T47D (cell line): ENCODE results near the gene GPR101.
"Not testable (repeated sequence)": the region's sequence is repeated elsewhere in the genome, so short reads cannot be mapped to it uniquely, and the experiment has no call there.

Source experiments
- DNase-seq, 2 experiments: peaks; one replicate each; pipeline versions ENCODE4 v3.0.0 to v3.0.0-alpha.2; 2011 to 2012; ENCODE audit warnings: low read depth in 1 of 2, low spot score in 1 of 2
- JUND ChIP-seq: IDR thresholded peaks from 2 replicates; pipeline ENCODE4 v1.6.1; 2012; ENCODE audit warnings: low read depth
- in situ Hi-C: cut with HindIII; loops from 2 replicates; pipeline ENCODE4 v1.10.0; 2016; ENCODE audit warnings: low sequenced_read_pairs, low pct_unique_long_range_greater_than_20kb

GPR101 gene

DNA sequence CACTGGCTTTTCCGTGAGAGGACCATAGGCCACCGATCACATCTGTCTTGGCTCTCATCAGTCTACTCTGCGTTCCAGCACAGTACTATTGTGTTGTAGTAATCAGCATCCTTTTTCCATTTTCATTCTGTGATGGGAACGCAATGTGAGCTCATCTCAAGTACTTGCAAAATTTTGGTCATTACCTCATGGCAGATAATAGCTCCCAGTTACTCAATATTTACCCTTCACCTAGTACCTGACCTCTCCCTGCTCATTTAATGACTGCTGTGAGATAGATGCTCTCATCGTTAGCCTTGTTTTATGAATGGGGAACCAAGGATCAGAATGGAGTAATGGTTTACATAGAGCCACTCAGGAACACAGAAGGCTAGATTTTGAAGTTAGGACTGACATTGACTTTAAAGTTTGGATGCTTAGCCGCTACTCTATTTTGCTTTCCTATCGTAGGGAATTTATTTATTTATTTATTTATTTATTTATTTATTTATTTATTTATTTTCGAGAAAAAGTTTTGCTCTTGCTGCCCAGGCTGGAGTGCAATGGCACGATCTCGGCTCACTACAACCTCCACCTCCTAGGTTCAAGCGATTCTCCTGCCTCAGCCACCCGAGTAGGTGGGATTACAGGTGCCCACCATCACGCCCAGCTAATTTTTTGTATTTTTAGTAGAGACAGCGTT, 6.5 kb upstream of the GPR101 start:
- in situ Hi-C loops = no loop called here
- DNase-seq = no peak
- TF ChIP-seq JUND = no peak

DNA sequence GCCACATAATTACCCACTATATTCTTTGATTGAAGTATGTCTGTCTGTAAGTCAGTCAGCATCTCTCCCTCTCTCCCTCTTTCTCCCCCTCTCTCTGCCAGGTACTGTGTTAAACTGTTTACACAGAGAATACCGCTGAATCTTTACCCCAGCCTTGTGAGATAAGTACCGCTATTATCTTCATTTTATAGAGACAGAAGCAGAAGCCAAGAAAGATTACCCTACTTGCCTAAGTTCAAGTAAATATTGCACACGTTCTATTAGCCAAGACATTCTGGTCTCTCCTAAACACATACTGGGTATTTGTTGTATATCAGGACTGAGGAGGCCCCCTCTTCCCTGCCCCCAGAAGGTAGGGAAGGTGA, 695 bp upstream of the GPR101 start:
- no peak for TF ChIP-seq JUND
- no peak for DNase-seq
- in situ Hi-C loops = no loop called here

DNA sequence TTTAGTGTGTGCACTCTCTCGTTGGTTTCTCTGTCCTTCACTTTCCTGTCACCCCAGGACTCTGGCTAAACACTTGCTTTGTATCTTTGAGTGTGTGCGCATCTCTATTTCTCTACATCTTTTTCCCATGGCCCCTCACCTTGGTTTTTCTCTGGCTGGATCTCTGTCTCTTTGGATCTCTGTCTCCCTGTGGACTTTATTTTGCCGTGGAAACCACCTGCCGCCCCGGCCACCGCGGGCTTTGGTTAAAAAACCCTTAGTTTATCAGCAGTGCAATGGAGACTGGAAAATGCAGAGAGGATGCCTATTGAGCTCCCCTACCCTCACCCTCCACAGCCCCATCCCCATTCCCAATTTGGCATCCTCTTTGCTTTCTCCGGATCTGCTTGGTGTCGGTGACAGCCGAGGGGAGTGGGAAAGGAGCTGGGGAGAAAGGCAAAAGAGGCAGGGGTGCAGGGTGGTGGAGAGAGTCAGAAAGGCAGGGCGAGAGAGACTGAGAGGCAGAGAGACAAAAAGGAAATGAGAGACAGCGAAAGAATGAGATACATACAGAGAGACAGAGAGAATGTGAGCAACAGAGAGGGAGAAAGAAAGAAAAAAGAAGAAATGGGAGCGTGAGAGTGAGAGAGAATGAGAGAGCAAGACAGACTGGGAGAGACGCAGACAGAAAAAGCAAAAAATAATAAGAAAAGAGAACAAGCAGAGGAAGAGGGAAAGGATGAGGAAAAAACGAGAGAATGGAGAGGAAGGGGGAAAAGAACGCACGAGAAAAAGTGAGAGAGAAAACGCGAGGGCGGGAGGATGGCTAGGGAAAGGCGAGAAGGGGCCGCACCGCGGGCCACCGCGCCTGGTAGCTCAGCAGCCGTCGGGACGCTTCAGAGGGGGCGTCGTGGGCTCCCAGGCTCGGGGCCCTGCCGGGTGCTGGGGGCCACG, 688 bp downstream of the GPR101 start:
- no peak for TF ChIP-seq JUND
- no peak for DNase-seq
- in situ Hi-C loops = no loop called here

DNA sequence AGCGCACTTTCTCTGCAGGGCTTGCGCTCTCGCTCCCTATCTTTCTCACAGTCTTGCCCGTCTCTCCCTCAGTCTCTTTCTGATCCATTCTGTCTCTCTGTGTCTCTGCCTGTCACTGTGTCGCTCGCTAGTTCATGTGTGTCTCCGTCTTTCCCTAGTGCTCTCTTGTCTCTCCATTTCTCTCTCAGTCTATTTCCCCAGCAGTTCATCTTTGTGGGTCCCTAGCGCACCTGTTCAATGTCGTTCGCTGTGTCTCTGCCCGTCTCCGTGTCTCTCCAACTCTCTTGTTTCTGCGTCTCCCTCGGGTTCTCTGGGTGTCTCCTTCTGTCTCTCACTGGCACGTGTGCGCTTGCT, 1.5 kb downstream of the GPR101 start:
- no peak for DNase-seq
- in situ Hi-C loops = no loop called here
- no peak for TF ChIP-seq JUND

DNA sequence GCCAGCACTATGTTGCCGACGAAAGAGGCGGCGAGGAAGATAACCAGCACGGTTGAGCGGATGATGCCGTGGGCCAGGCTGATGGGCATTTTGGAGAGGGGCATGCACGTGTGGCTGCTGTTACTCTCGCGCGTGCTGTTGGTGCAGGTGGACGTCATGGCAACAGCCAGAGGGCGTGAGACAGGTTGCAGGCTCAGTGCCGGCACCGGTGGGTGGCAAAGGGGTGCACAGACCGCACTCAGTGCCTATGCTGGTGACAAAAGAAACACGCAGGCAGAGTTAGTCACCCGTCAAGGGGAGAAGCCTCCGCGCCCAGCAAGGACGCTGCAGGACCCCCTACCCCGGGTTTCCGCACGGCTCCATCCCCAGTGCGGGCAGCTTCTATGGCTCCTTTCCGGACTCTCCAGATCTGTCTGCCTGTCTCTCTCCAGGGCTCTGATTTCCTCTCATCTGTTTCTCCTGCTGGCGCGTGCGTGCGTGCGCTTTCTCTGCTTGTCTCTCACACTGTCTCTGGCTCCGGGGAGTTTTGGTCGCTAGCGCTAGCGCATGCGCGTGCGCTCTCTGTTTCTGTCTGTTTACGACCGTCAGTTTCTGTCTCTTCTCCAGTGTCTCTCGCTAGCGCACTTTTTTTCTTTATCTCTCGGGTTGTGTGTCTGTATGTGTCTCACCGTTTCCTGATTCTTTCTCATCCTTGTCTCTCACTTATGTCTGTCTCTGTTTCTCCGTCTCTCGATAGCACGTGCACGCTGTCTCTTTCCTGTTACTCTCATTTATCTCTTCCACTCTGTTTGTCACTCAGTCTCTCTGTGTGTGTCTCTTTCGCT, 2.1 kb downstream of the GPR101 start:
- TF ChIP-seq JUND = no peak
- in situ Hi-C loops = no loop called here
- DNase-seq = peak in 1 of 2 experiments; percentile 6

DNA sequence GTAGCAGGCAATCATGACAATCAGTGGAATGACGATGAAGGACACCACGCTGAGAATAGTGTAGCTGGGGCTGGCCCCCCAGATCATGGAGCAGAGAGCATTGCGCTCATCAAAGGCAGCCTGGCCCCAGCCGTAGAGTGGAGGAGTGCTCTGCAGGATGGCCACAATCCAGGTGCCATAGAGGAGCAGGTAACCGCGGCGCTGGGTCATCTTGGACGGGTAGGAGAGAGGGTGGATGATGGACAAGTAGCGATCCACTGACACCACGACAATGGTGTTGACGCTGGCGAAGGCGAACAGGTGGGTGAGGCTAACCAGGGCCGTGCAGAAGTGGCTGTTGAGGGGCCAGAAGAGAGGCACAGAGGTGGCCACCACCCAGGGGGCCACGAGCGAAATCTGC, 2.8 kb downstream of the GPR101 start:
- in situ Hi-C loops = no loop called here
- no peak for TF ChIP-seq JUND
- no peak for DNase-seq

DNA sequence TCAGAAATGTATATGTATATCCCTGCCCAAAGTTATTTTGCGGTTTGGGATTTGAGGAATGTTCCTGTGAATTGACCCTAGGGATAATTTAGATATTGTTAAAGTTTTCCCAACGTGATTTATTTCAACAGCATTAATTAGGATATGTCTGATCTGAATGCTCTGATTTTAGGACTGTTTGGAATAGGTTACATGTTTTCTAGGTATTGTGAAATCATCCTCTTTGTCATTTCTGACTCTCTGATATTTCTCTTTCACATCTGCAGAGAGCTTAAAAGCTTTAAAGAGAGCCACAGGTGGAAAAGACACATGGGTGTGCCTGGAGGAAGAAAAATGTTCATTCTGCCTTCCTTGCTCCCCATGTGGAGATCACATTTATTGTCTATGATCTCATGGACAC, 5.1 kb downstream of the GPR101 start:
- TF ChIP-seq JUND = no peak
- in situ Hi-C loops = no loop called here
- no peak for DNase-seq

DNA sequence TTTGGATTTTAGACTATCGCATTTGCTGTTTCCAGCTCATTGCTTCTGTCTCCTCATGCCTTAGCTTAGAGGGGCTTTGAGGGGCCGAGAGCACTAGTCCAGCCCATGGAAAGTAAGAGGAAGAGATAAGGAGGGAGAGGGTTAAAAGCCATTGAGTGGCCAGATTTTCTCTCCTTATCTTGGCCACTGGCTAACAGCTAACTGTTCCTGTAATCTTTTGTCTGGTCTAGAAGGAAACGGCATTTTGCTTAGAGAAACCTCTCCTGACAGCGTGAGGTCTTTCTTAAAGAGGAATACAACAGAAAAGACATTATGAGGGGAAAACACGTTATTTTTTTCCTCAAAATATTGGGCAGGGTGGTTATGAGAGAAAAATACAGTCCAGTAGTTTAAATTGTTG, 7.9 kb downstream of the GPR101 start:
- DNase-seq = no peak
- in situ Hi-C loops = no loop called here
- TF ChIP-seq JUND = no peak

DNA sequence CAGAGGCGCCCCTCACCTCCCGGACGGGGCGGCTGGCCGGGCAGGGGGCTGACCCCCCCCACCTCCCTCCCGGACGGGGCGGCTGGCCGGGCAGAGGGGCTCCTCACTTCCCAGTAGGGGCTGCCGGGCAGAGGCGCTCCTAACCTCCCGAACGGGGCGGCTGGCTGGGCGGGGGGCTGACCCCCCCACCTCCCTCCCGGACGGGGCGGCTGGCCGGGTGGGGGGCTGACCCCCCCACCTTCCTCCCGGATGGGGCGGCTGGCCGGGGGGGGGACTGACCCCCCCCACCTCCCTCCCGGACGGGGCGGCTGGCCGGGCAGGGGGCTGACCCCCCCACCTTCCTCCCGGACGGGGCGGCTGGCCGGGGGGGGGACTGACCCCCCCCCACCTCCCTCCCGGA, 33.6 kb downstream of the GPR101 start:
- DNase-seq, in situ Hi-C loops: not testable (repeated sequence)

DNA sequence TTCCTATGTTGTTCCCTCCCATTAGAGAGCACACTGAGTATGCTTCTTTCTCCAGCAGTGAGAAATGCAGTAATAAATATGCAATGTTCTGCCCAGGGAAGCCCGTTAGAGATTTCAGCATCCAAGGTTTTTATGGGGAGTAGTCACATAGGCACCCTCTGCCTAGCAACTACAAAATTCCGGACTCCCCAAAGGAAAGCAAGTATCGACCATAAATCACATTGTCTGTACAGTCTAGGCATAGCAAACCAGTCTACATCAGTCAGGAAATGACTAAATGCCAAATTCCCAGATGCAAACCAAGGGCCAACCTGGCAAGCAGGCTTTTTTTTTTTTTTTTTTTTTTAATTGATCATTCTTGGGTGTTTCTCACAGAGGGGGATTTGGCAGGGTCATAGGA, 34.8 kb downstream of the GPR101 start:
- no peak for DNase-seq
- no peak for TF ChIP-seq JUND
- in situ Hi-C loops = no loop called here
